Body of pancreas (tissue), 4 donors: ENCODE data around the gene PTTG1IP.

Experiments
- POLR2A ChIP-seq, 3 donors: fragments of 450-650 bp; IDR thresholded peaks; one replicate each; pipeline ENCODE4 v1.6.1; 2016; ENCODE audit warnings: antibody characterized with exemption in 3 of 3, mild to moderate bottlenecking in 2 of 3
- TF ChIP-seq, protein P1 (sequence below), 7 experiments: fragments of 450-650 bp in 4 of 7; fragments of 200-600 bp in 3 of 7; sonication (generic) in 3 of 7; IDR thresholded peaks; one replicate each; pipeline ENCODE4 v1.5.1; 2016 to 2019; ENCODE audit warnings: antibody characterized with exemption in 7 of 7

DNA sequence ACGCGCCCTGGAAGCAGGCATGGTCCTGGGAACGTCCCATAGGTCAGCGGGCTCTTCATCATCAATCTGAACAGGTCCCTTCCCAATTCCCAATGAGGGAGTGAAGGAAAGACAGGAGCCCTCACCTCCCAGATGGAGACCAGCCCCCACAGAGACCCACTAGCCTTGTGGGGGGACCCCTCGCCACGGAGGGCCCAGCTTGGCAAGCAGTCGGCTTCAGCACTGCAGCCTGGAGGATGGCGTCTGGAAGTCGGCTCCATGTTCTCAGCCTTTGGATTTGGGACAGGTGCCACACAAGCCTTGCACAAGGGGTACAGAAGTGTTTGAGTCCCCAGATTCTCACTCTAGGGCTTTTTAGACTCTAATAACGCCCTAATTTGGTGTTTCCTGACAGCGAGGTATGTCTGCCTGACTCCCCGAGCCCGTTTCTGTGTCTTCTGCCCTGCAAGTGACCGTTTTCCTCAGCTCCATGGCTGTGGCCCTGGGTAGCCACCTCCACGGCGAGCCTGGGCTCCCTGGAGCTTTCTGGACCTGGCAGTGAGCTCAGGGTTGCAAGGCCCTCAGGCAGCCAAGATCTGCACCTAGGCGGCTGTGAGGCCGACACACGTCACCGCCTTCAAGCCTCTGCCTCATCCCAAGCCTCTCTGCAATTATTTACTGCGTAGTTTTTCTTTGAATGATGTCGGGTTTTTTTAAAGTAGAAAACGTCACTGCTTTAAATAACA is 30.6 kb downstream of the PTTG1IP start:
- TF ChIP-seq, protein P1, sequence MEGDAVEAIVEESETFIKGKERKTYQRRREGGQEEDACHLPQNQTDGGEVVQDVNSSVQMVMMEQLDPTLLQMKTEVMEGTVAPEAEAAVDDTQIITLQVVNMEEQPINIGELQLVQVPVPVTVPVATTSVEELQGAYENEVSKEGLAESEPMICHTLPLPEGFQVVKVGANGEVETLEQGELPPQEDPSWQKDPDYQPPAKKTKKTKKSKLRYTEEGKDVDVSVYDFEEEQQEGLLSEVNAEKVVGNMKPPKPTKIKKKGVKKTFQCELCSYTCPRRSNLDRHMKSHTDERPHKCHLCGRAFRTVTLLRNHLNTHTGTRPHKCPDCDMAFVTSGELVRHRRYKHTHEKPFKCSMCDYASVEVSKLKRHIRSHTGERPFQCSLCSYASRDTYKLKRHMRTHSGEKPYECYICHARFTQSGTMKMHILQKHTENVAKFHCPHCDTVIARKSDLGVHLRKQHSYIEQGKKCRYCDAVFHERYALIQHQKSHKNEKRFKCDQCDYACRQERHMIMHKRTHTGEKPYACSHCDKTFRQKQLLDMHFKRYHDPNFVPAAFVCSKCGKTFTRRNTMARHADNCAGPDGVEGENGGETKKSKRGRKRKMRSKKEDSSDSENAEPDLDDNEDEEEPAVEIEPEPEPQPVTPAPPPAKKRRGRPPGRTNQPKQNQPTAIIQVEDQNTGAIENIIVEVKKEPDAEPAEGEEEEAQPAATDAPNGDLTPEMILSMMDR (IDR thresholded peaks at IDR 0.05) = no peak
- TF ChIP-seq POLR2A (IDR thresholded peaks at IDR 0.05) = no peak
